Stomach (tissue), 9 donors: ENCODE data around the gene MAP3K20. TPM values are rescaled to one million over a fixed set of nuclear protein-coding genes. Genes with fewer than 3 reads are reported as not detected.
A peak's percentile ranks its signal among the peaks of the same experiment; 100 is the strongest.

Experiments
- DNase-seq, 2 donors: peaks; one replicate each; pipeline versions ENCODE4 v3.0.0 to v3.0.0-alpha.2; 2013 to 2019
- H3K27ac ChIP-seq, 5 donors: fragments of 200-600 bp in 4 of 5; sonication (generic) in 4 of 5; one replicate each; pipeline ENCODE4 v1.5.1; 2013 to 2019; ENCODE audit warnings: mild to moderate bottlenecking in 1 of 5, moderate library complexity in 1 of 5
- H3K27me3 ChIP-seq, 3 donors: fragments of 200-600 bp; sonication (generic); one replicate each; pipeline ENCODE4 v1.5.1; 2017 to 2019; ENCODE audit warnings: mixed run types in 1 of 3
- H3K36me3 ChIP-seq, 4 donors: fragments of 200-600 bp; sonication (generic); 1 replicate in 3 of 4; 2 replicates in 1 of 4; pipeline ENCODE4 v1.5.1; 2016 to 2019
- H3K4me1 ChIP-seq, 4 donors: fragments of 200-600 bp; sonication (generic); one replicate each; pipeline ENCODE4 v1.5.1; 2016 to 2019
- H3K4me3 ChIP-seq, 4 donors: fragments of 200-600 bp; sonication (generic) in 3 of 4; one replicate each; pipeline ENCODE4 v1.5.1; 2016 to 2019; ENCODE audit warnings: mild to moderate bottlenecking in 1 of 4
- H3K9me3 ChIP-seq, 4 donors: fragments of 200-600 bp; sonication (generic); one replicate each; pipeline ENCODE4 v1.5.1; 2016 to 2019
- EP300 ChIP-seq: sonication (generic); formaldehyde crosslinking; IDR thresholded peaks from one replicate; pipeline ENCODE4 v1.6.1; 2017; ENCODE audit warnings: antibody characterized with exemption
- POLR2A ChIP-seq, 4 donors: fragments of 450-650 bp; IDR thresholded peaks; one replicate each; pipeline ENCODE4 v1.6.1; 2016; ENCODE audit warnings: antibody characterized with exemption in 4 of 4, control low read depth in 2 of 4, mild to moderate bottlenecking in 1 of 4, moderate library complexity in 1 of 4
- POLR2AphosphoS5 ChIP-seq, 3 donors: sonication (generic); formaldehyde crosslinking; IDR thresholded peaks; one replicate each; pipeline ENCODE4 v1.6.1; 2016; ENCODE audit warnings: antibody characterized with exemption in 3 of 3
- WGBS, 5 donors: extraction: QIAGEN DNeasy Blood & Tissue Kit in 3 of 5; methylation state at CpG; one replicate each; pipeline versions ENCODE4 v1.1.5 to v1.1.7; 2013 to 2018; 5-methylcytosine and 5-hydroxymethylcytosine counted together
- intact Hi-C: fragments of 100-400 bp; cut with DNase I; formaldehyde crosslinking; loops from one replicate; pipeline ENCODE4 v1.15.1; 2023; ENCODE audit warnings: low total_unique reads
- polyA plus RNA-seq, 3 donors: library from polyadenylated mRNA; stranded (reverse); fragments of 200-250 nt; gene quantifications; one replicate each; pipeline ENCODE4 v1.2.3, GENCODE V29; 2013
- total RNA-seq, 5 donors: library from RNA; depleted of rRNA; stranded (reverse); fragments of >200 nt; gene quantifications; one replicate each; pipeline versions ENCODE4 v1.1.0 to v1.2.3, GENCODE V29; 2014 to 2016
- TF ChIP-seq, protein P1 (sequence below), 7 experiments: fragments of 450-650 bp in 4 of 7; fragments of 200-600 bp in 3 of 7; sonication (generic) in 3 of 7; IDR thresholded peaks; one replicate each; pipeline ENCODE4 v1.5.1; 2016 to 2019; ENCODE audit warnings: antibody characterized with exemption in 7 of 7, control low read depth in 2 of 7, mild to moderate bottlenecking in 1 of 7
- donor health status: healthy with polysubstance abuse.
- donor health status: Bipolar disorder and iron deficiency.
- donor health status: healthy.

The MAP3K20 gene
- total and polyA plus RNA-seq, 8 donors, result 9.3 to 180 (median 29.2) TPM

DNA sequence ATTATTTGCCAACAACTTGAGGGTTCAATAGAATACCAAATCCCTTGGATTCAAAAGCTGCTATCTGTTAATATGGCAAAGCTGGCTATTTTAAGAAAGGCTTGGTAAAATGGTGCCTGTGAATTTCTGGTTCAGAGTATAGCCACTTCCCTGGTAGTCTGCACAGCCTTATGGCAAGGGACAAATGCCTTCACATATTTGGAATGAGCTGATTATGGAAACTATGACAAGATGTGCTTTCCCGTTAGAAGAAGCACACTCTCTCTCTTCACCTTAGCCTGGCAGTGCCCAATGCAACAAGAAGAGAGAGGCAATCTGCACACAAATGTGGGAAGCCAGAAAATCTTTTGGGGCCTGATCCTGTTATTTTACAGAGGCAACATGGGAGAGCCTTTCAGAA is 47.5 kb upstream of the MAP3K20 start:
- intact Hi-C loops, result loop anchor here (5.0 kb wide), 1 partner anchor 184 kb away; no protein-coding TSS in a partner anchor
- WGBS, 5 donors, result 71 to 86% (median 79%) methylated on average over 1 of the region's 1 CpG
- Histone ChIP-seq H3K27ac (peak overlapping the region in 4 of 5 donors; percentile 29 to 79 (median 47)), H3K4me1 (peaks cover 0 to 24% (median 19%) of the 10 kb centered on the region in 4 donors), H3K9me3 (no peaks in the 10 kb centered on the region), H3K36me3 (no peaks in the 10 kb centered on the region), H3K27me3 (no peaks in the 10 kb centered on the region), H3K4me3 (no peak overlapping the region)
- no peak for DNase-seq
- TF ChIP-seq POLR2AphosphoS5 (IDR thresholded peaks at IDR 0.05) (no peak), POLR2A (IDR thresholded peaks at IDR 0.05) (no peak), EP300 (no peak)
- TF ChIP-seq, protein P1, sequence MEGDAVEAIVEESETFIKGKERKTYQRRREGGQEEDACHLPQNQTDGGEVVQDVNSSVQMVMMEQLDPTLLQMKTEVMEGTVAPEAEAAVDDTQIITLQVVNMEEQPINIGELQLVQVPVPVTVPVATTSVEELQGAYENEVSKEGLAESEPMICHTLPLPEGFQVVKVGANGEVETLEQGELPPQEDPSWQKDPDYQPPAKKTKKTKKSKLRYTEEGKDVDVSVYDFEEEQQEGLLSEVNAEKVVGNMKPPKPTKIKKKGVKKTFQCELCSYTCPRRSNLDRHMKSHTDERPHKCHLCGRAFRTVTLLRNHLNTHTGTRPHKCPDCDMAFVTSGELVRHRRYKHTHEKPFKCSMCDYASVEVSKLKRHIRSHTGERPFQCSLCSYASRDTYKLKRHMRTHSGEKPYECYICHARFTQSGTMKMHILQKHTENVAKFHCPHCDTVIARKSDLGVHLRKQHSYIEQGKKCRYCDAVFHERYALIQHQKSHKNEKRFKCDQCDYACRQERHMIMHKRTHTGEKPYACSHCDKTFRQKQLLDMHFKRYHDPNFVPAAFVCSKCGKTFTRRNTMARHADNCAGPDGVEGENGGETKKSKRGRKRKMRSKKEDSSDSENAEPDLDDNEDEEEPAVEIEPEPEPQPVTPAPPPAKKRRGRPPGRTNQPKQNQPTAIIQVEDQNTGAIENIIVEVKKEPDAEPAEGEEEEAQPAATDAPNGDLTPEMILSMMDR (IDR thresholded peaks at IDR 0.05), result no peak

DNA sequence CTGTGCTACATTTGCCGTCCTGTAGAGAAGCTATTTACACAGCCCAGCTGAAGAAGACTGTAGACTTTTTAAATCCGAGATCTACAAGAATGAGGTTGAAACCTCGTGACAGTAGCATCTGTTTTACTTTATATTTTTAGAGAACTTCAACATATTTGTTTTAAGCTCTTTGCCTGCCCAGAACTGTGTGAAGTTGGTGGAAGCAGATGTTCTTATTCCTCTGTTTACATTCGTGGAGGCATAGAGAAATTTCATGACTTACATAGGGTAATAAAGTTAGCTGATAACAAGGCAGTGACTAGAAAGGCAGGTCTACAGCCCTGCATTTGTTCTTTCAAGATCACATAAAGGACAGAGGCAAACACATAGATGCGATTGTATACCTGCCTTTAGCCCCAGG is 47.0 kb upstream of the MAP3K20 start:
- no peaks in the 10 kb centered on the region for H3K36me3 ChIP-seq
- TF ChIP-seq EP300 (no peak), POLR2A (IDR thresholded peaks at IDR 0.05) (no peak), POLR2AphosphoS5 (IDR thresholded peaks at IDR 0.05) (no peak)
- TF ChIP-seq, protein P1 (IDR thresholded peaks at IDR 0.05), result no peak
- peaks cover 0 to 24% (median 19%) of the 10 kb centered on the region in 4 donors for H3K4me1 ChIP-seq
- 37 to 51% (median 42%) methylated on average over 5 of the region's 5 CpGs for WGBS, 5 donors
- no peaks in the 10 kb centered on the region for H3K27me3 ChIP-seq
- intact Hi-C loops, result loop anchor here (5.0 kb wide), 1 partner anchor 184 kb away; no protein-coding TSS in a partner anchor
- no peak overlapping the region for H3K4me3 ChIP-seq
- peak in 1 of 2 donors; percentile 52 for DNase-seq
- no peaks in the 10 kb centered on the region for H3K9me3 ChIP-seq
- H3K27ac ChIP-seq, result peak overlapping the region in 4 of 5 donors; percentile 29 to 79 (median 47)

DNA sequence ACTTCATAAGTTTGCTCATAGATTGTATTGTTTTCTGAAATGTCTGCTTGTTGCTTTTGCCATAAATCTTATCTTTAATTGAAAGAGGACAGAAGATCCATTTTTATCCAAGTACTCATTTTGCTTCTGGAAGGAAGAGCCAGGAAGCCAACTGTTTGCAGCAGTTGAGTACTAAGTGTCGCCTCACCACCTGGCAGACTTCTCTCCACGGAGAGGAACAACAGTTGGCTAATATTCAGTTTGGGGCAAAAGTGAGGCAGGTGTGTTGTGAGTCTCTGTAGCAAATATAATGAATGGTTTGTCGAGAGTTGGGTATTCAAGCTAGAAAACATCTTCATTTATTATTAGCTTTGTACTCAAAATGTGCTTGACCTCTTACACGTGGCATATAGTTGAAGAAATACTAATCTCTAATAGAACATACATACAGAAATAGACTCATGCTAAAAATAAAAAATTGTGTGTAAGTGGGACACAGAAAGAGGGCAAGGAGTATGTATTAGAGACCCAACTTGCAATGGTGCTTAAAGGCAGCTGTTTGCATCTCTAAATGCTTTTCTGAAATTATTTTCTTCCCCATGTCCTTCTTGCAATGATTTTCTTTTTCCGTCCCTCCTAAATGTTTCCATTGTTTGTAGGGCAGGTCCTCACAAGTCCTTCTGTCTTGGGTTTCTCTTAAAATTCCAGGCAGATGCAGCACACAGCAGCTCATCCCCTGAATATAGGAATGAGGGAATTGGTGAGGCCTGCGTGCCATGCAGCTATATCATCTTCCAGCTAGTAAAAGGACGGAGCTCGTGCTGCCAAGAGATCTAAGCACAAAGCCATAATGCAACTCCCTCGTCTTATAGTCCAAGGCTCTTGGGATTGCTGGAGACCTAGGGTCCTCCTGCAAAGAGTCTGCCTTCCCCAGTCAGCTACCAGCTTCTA is 44.8 kb upstream of the MAP3K20 start:
- no peak for DNase-seq
- H3K4me3 ChIP-seq, result no peak overlapping the region
- whole genome bisulfite sequencing, 5 donors, result 83 to 90% (median 88%) methylated on average over 9 of the region's 9 CpGs
- peaks cover 0 to 24% (median 19%) of the 10 kb centered on the region in 4 donors for H3K4me1 ChIP-seq
- TF ChIP-seq POLR2A (IDR thresholded peaks at IDR 0.05) (no peak), EP300 (no peak), POLR2AphosphoS5 (IDR thresholded peaks at IDR 0.05) (no peak)
- TF ChIP-seq, protein P1 (IDR thresholded peaks at IDR 0.05), result no peak
- no peaks in the 10 kb centered on the region for H3K9me3 ChIP-seq
- intact Hi-C loops, result no loop called here
- H3K27ac ChIP-seq, result no peak overlapping the region
- H3K36me3 ChIP-seq, result no peaks in the 10 kb centered on the region
- no peaks in the 10 kb centered on the region for H3K27me3 ChIP-seq

DNA sequence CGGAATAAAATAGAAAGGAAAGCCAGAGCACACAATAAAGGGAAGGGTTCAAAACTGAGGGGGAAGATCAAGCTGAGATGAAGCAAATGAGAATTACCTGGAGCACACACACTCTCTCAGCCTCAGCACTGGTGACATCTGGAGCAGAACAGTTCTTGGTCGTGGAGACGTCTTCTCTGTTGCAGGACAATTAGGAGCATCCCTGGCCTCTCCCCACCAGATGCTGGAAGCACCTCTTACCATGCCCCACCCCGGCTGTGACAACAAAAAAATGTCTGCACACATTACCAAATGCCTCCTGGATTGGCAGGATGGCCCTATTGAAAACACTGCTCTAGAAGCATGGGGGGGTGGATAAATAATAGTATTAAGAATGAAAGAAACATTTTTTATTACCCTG is 43.6 kb upstream of the MAP3K20 start:
- WGBS, 5 donors, result 91 to 97% (median 95%) methylated on average over 4 of the region's 4 CpGs
- DNase-seq, result no peak
- H3K4me3 ChIP-seq, result no peak overlapping the region
- no peaks in the 10 kb centered on the region for H3K9me3 ChIP-seq
- H3K36me3 ChIP-seq, result no peaks in the 10 kb centered on the region
- peaks cover 5 to 32% (median 22%) of the 10 kb centered on the region in 4 donors for H3K4me1 ChIP-seq
- no peak overlapping the region for H3K27ac ChIP-seq
- intact Hi-C loops, result no loop called here
- H3K27me3 ChIP-seq, result no peaks in the 10 kb centered on the region
- TF ChIP-seq POLR2AphosphoS5 (IDR thresholded peaks at IDR 0.05) (no peak), POLR2A (IDR thresholded peaks at IDR 0.05) (no peak), EP300 (no peak)
- TF ChIP-seq, protein P1 (IDR thresholded peaks at IDR 0.05), result no peak
